ENCODE results near the gene GALM.

GRCh38 chr2:38636069-38636468 is 29.8 kb upstream of the GALM start:
- TF ChIP-seq CTCF (IDR thresholded peaks at IDR 0.05) (no peak), REST (IDR thresholded peaks at IDR 0.05; ENCODE audit: insufficient read depth in 1 of 2, low read depth in 2 of 2, low read length in 1 of 2) (no peak), TCF7L2 (IDR thresholded peaks at IDR 0.05; ENCODE audit: low read depth, low read length) (no peak), SIN3A (IDR thresholded peaks at IDR 0.05; ENCODE audit: borderline replicate concordance, insufficient read depth, low read depth, low read length) (no peak)
